Smooth muscle cell of bladder (primary cell): Measurements from ENCODE around the gene NUAK1. TPM values are rescaled to one million over a fixed set of nuclear protein-coding genes. Genes with fewer than 3 reads are reported as not detected.

Experiments used
- total RNA-seq: library from RNA; depleted of rRNA; stranded (reverse); fragments of >200 nt; gene quantifications from 2 replicates; pipeline ENCODE4 v1.2.3, GENCODE V29; 2014

NUAK1 gene
- 17.9 and 25.8 TPM in 2 replicates for total RNA-seq

DNA sequence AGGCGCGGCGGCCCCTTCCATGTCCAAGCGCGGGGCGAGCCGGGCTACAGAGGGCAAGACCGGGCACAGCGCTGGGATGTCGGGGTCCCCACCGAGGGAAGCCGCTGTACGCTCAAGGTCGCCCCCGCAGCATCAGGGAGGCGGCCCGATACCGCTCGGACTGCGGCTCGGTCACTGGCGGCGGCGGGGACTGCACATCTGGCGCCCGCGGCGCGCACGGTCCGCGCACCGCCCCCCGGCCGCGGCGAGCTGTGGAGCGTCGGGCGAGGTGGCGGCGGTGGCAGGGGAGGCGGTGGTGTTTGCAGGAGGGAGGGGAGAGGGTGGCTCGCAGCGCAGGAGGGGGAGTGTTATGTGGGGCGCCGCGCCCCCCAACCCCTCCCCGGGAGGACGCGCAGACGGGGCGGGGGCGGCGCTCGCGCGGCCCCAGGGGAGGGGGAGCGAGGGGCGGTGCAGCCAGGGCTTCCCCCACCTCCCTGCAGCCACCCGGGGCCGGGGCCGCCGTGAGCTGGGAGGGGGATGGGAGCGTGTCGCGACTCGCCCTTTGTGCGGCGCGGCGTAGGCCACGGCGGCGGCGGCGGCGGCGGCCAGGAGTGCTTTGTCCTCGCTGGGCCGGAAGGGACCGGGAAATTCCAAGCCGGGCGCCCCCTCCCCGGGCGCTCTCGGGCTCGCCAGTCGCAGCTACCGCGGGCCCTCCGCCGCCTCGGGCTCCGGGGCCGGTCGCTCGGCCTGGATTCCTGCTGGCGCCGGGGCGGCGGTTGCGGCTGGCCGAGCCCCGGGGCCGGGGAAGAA, at the start of gene NUAK1:
Gene NUAK1 (minus strand): TSS at position 322 of the 789 bp plus-strand sequence. CDS start 301 bp downstream, at position 21.

Other genes starting within 250 kb of the NUAK1 start
- 228 and 312 TPM in 2 replicates for gene CKAP4, start 109.1 kb upstream of the NUAK1 start, total RNA-seq
- 42.4 and 65.1 TPM in 2 replicates for gene TCP11L2, start 163.8 kb upstream of the NUAK1 start, total RNA-seq
- gene POLR3B, start 218.8 kb upstream of the NUAK1 start, total RNA-seq: 12.9 and 13.2 TPM in 2 replicates